ENCODE measurements around the gene ATP2C2. TPM values are rescaled to one million over a fixed set of nuclear protein-coding genes. Genes with fewer than 3 reads are reported as not detected.

Gene ATP2C2
- total RNA-seq, 2 experiments from 2014 or later: not detected

- ATAC-seq (no peak), DNase-seq (no peak)
- H3K27me3 Mint-ChIP-seq (ENCODE audit: low read depth): peaks cover 25% of the 10 kb centered on the region
- POLR2A ChIA-PET: no interaction called here
- H3K4me3 Mint-ChIP-seq: no peak overlapping the region
- peaks cover 12% of the 10 kb centered on the region for H3K4me1 Mint-ChIP-seq (ENCODE audit: low read depth)
- no peaks in the 10 kb centered on the region for H3K36me3 Mint-ChIP-seq (ENCODE audit: low read depth)
- CTCF ChIA-PET: no interaction called here
- no peaks in the 10 kb centered on the region for H3K9me3 Mint-ChIP-seq (ENCODE audit: insufficient read depth)
- H3K27ac Mint-ChIP-seq: no peak overlapping the region
Measured at GRCh38 chr16:84378099-84378498, 9.8 kb downstream of the ATP2C2 start.

GRCh38 chr16:84378567-84378966, 10.2 kb downstream of the ATP2C2 start:
- Mint-ChIP-seq H3K4me3 (no peak overlapping the region), H3K36me3 (ENCODE audit: low read depth) (no peaks in the 10 kb centered on the region), H3K27ac (no peak overlapping the region), H3K27me3 (ENCODE audit: low read depth) (peaks cover 23% of the 10 kb centered on the region), H3K9me3 (ENCODE audit: insufficient read depth) (no peaks in the 10 kb centered on the region), H3K4me1 (ENCODE audit: low read depth) (peaks cover 12% of the 10 kb centered on the region)
- ATAC-seq: no peak
- DNase-seq: no peak
- POLR2A ChIA-PET: no interaction called here
- CTCF ChIA-PET: no interaction called here

- CTCF ChIA-PET: no interaction called here
- H3K27ac Mint-ChIP-seq: no peak overlapping the region
- DNase-seq (no peak), ATAC-seq (no peak)
- H3K27me3 Mint-ChIP-seq (ENCODE audit: low read depth): peaks cover 19% of the 10 kb centered on the region
- peaks cover 12% of the 10 kb centered on the region for H3K4me1 Mint-ChIP-seq (ENCODE audit: low read depth)
- peaks cover 2% of the 10 kb centered on the region for H3K9me3 Mint-ChIP-seq (ENCODE audit: insufficient read depth)
- no peak overlapping the region for H3K4me3 Mint-ChIP-seq
- POLR2A ChIA-PET: no interaction called here
- no peaks in the 10 kb centered on the region for H3K36me3 Mint-ChIP-seq (ENCODE audit: low read depth)
Measured at GRCh38 chr16:84379008-84379708, 10.8 kb downstream of the ATP2C2 start.

- no peak overlapping the region for H3K27ac Mint-ChIP-seq
- ATAC-seq: no peak
- peaks cover 18% of the 10 kb centered on the region for H3K27me3 Mint-ChIP-seq (ENCODE audit: low read depth)
- ChIA-PET CTCF (no interaction called here), POLR2A (no interaction called here)
- no peaks in the 10 kb centered on the region for H3K36me3 Mint-ChIP-seq (ENCODE audit: low read depth)
- DNase-seq: no peak
- peaks cover 12% of the 10 kb centered on the region for H3K4me1 Mint-ChIP-seq (ENCODE audit: low read depth)
- peaks cover 7% of the 10 kb centered on the region for H3K9me3 Mint-ChIP-seq (ENCODE audit: insufficient read depth)
- H3K4me3 Mint-ChIP-seq: no peak overlapping the region
Measured at GRCh38 chr16:84379709-84380362, 11.5 kb downstream of the ATP2C2 start.

- H3K4me1 Mint-ChIP-seq (ENCODE audit: low read depth): peaks cover 12% of the 10 kb centered on the region
- H3K4me3 Mint-ChIP-seq: no peak overlapping the region
- ATAC-seq (peak; percentile 61), DNase-seq (peak; percentile 56)
- CTCF ChIA-PET: no interaction called here
- H3K9me3 Mint-ChIP-seq (ENCODE audit: insufficient read depth): peaks cover 7% of the 10 kb centered on the region
- POLR2A ChIA-PET: no interaction called here
- H3K27me3 Mint-ChIP-seq (ENCODE audit: low read depth): peaks cover 18% of the 10 kb centered on the region
- no peak overlapping the region for H3K27ac Mint-ChIP-seq
- H3K36me3 Mint-ChIP-seq (ENCODE audit: low read depth): no peaks in the 10 kb centered on the region
Measured at GRCh38 chr16:84380405-84380804, 12.1 kb downstream of the ATP2C2 start.

GRCh38 chr16:84382396-84382795, 14.1 kb downstream of the ATP2C2 start:
- CTCF ChIA-PET: no interaction called here
- H3K36me3 Mint-ChIP-seq (ENCODE audit: low read depth): no peaks in the 10 kb centered on the region
- peaks cover 11% of the 10 kb centered on the region for H3K27me3 Mint-ChIP-seq (ENCODE audit: low read depth)

GRCh38 chr16:84383106-84383505, 14.8 kb downstream of the ATP2C2 start:
- ATAC-seq: no peak
- no peak overlapping the region for H3K27ac Mint-ChIP-seq
- no peak for DNase-seq
- ChIA-PET CTCF (no interaction called here), POLR2A (no interaction called here)
- H3K27me3 Mint-ChIP-seq (ENCODE audit: low read depth): peaks cover 11% of the 10 kb centered on the region
- peaks cover 17% of the 10 kb centered on the region for H3K9me3 Mint-ChIP-seq (ENCODE audit: insufficient read depth)
- no peak overlapping the region for H3K4me3 Mint-ChIP-seq
- H3K36me3 Mint-ChIP-seq (ENCODE audit: low read depth): no peaks in the 10 kb centered on the region
- H3K4me1 Mint-ChIP-seq (ENCODE audit: low read depth): peaks cover 12% of the 10 kb centered on the region

More at GRCh38 chr16:84382396-84382795, 14.1 kb downstream of the ATP2C2 start:
- Mint-ChIP-seq H3K9me3 (ENCODE audit: insufficient read depth) (peaks cover 17% of the 10 kb centered on the region), H3K4me3 (no peak overlapping the region), H3K4me1 (ENCODE audit: low read depth) (peaks cover 12% of the 10 kb centered on the region), H3K27ac (no peak overlapping the region)
- ATAC-seq: no peak
- POLR2A ChIA-PET: no interaction called here
- DNase-seq: no peak

GRCh38 chr16:84386047-84386446, 17.7 kb downstream of the ATP2C2 start:
- Mint-ChIP-seq H3K36me3 (ENCODE audit: low read depth) (no peaks in the 10 kb centered on the region), H3K4me1 (ENCODE audit: low read depth) (peaks cover 2% of the 10 kb centered on the region), H3K27ac (no peak overlapping the region), H3K27me3 (ENCODE audit: low read depth) (no peaks in the 10 kb centered on the region), H3K4me3 (no peak overlapping the region), H3K9me3 (ENCODE audit: insufficient read depth) (peaks cover 17% of the 10 kb centered on the region)
- CTCF ChIA-PET: no interaction called here
- POLR2A ChIA-PET: no interaction called here
- DNase-seq (no peak), ATAC-seq (no peak)

GRCh38 chr16:84387021-84387420, 18.7 kb downstream of the ATP2C2 start:
- peaks cover 5% of the 10 kb centered on the region for H3K27me3 Mint-ChIP-seq (ENCODE audit: low read depth)
- H3K9me3 Mint-ChIP-seq (ENCODE audit: insufficient read depth): peaks cover 17% of the 10 kb centered on the region
- POLR2A ChIA-PET: no interaction called here
- no peaks in the 10 kb centered on the region for H3K4me1 Mint-ChIP-seq (ENCODE audit: low read depth)
- DNase-seq: no peak
- no peak for ATAC-seq
- CTCF ChIA-PET: no interaction called here
- H3K36me3 Mint-ChIP-seq (ENCODE audit: low read depth): no peaks in the 10 kb centered on the region
- no peak overlapping the region for H3K27ac Mint-ChIP-seq
- no peak overlapping the region for H3K4me3 Mint-ChIP-seq

GRCh38 chr16:84390131-84390785, 21.9 kb downstream of the ATP2C2 start:
- H3K27me3 Mint-ChIP-seq (ENCODE audit: low read depth): peaks cover 17% of the 10 kb centered on the region
- no peak overlapping the region for H3K4me3 Mint-ChIP-seq
- POLR2A ChIA-PET: no interaction called here
- no peaks in the 10 kb centered on the region for H3K4me1 Mint-ChIP-seq (ENCODE audit: low read depth)
- DNase-seq: no peak
- no peaks in the 10 kb centered on the region for H3K36me3 Mint-ChIP-seq (ENCODE audit: low read depth)
- CTCF ChIA-PET: no interaction called here
- ATAC-seq: no peak
- no peak overlapping the region for H3K27ac Mint-ChIP-seq
- peaks cover 10% of the 10 kb centered on the region for H3K9me3 Mint-ChIP-seq (ENCODE audit: insufficient read depth)

- ATAC-seq (no peak), DNase-seq (no peak)
- ChIA-PET CTCF (no interaction called here), POLR2A (no interaction called here)
- Mint-ChIP-seq H3K27me3 (ENCODE audit: low read depth) (peaks cover 22% of the 10 kb centered on the region), H3K4me1 (ENCODE audit: low read depth) (no peaks in the 10 kb centered on the region), H3K36me3 (ENCODE audit: low read depth) (no peaks in the 10 kb centered on the region), H3K4me3 (no peak overlapping the region), H3K9me3 (ENCODE audit: insufficient read depth) (peaks cover 4% of the 10 kb centered on the region), H3K27ac (no peak overlapping the region)
Measured at GRCh38 chr16:84391151-84392030, 23.1 kb downstream of the ATP2C2 start.

GRCh38 chr16:84392031-84392360, 23.7 kb downstream of the ATP2C2 start:
- ATAC-seq: no peak
- H3K36me3 Mint-ChIP-seq (ENCODE audit: low read depth): no peaks in the 10 kb centered on the region
- peaks cover 22% of the 10 kb centered on the region for H3K27me3 Mint-ChIP-seq (ENCODE audit: low read depth)
- H3K4me3 Mint-ChIP-seq: no peak overlapping the region
- no peak for DNase-seq
- POLR2A ChIA-PET: no interaction called here
- H3K4me1 Mint-ChIP-seq (ENCODE audit: low read depth): no peaks in the 10 kb centered on the region
- no peak overlapping the region for H3K27ac Mint-ChIP-seq
- H3K9me3 Mint-ChIP-seq (ENCODE audit: insufficient read depth): no peaks in the 10 kb centered on the region
- CTCF ChIA-PET: no interaction called here
